Measurements from ENCODE around the gene CACNG1.

Gene CACNG1

GRCh38 chr17:67041941-67042899 is 2.1 kb upstream of the CACNG1 start:
- no peak overlapping the region for H3K4me3 ChIP-seq (replicated peaks in 1 of 2; ENCODE audit: low read depth in 2 of 2, low read length in 2 of 2)
- TF ChIP-seq CTCF (IDR thresholded peaks at IDR 0.05; ENCODE audit: low read depth, low read length), result no peak
- no peak for DNase-seq (ENCODE audit: low read depth in 2 of 2)

GRCh38 chr17:67043283-67043682 is 1.1 kb upstream of the CACNG1 start:
- no peak for TF ChIP-seq CTCF (IDR thresholded peaks at IDR 0.05; ENCODE audit: low read depth, low read length)
- no peak overlapping the region for H3K4me3 ChIP-seq (replicated peaks in 1 of 2; ENCODE audit: low read depth in 2 of 2, low read length in 2 of 2)
- DNase-seq (ENCODE audit: low read depth in 2 of 2), result no peak

- no peak for DNase-seq (ENCODE audit: low read depth in 2 of 2)
- TF ChIP-seq CTCF (IDR thresholded peaks at IDR 0.05; ENCODE audit: low read depth, low read length), result no peak
- H3K4me3 ChIP-seq (replicated peaks in 1 of 2; ENCODE audit: low read depth in 2 of 2, low read length in 2 of 2), result no peak overlapping the region
Measured at GRCh38 chr17:67044940-67045339, 586 bp downstream of the CACNG1 start.

GRCh38 chr17:67046398-67046797 is 2.0 kb downstream of the CACNG1 start:
- DNase-seq (ENCODE audit: low read depth in 2 of 2), result no peak
- no peak for TF ChIP-seq CTCF (IDR thresholded peaks at IDR 0.05; ENCODE audit: low read depth, low read length)
- H3K4me3 ChIP-seq (replicated peaks in 1 of 2; ENCODE audit: low read depth in 2 of 2, low read length in 2 of 2), result no peak overlapping the region

GRCh38 chr17:67047382-67047781 is 3.0 kb downstream of the CACNG1 start:
- no peak for TF ChIP-seq CTCF (IDR thresholded peaks at IDR 0.05; ENCODE audit: low read depth, low read length)
- DNase-seq (ENCODE audit: low read depth in 2 of 2), result no peak

GRCh38 chr17:67049025-67049739 is 4.8 kb downstream of the CACNG1 start:
- no peak overlapping the region for H3K4me3 ChIP-seq (replicated peaks in 1 of 2; ENCODE audit: low read depth in 2 of 2, low read length in 2 of 2)
- no peak for TF ChIP-seq CTCF (IDR thresholded peaks at IDR 0.05; ENCODE audit: low read depth, low read length)
- no peak for DNase-seq (ENCODE audit: low read depth in 2 of 2)

More at GRCh38 chr17:67047382-67047781, 3.0 kb downstream of the CACNG1 start:
- no peak overlapping the region for H3K4me3 ChIP-seq (replicated peaks in 1 of 2; ENCODE audit: low read depth in 2 of 2, low read length in 2 of 2)

All from cardiac fibroblast (primary cell).